Measurements from ENCODE around the gene NFYA. TPM values are rescaled to one million over a fixed set of nuclear protein-coding genes. Genes with fewer than 3 reads are reported as not detected.

NFYA gene
- total and polyA plus RNA-seq, 2 of the 4 experiments (the other 2 are of a cell fraction), result 10.9 to 28.5 TPM

GRCh38 chr6:41036186-41036585 is 36.6 kb upstream of the NFYA start:
- peaks cover 18% of the 10 kb centered on the region for H3K27me3 ChIP-seq (ENCODE audit: control insufficient read depth, insufficient read depth, low read length)
- ChIA-PET CTCF (no interaction called here), POLR2A (ENCODE audit: unreplicated experiment) (no interaction called here)
- no peak overlapping the region for H3K4me3 ChIP-seq (ENCODE audit: insufficient read depth, low read depth, low read length)
- H3K79me1 ChIP-seq (ENCODE audit: low read depth in 1 of 2, low read length in 2 of 2), result no peaks in the 10 kb centered on the region
- H3K4ac ChIP-seq (ENCODE audit: low read depth, low read length), result no peak overlapping the region
- no peak for TF ChIP-seq MXI1 (IDR thresholded peaks at IDR 0.05; ENCODE audit: borderline replicate concordance, low read depth, low read length)
- no peak for TF ChIP-seq MAZ (IDR thresholded peaks at IDR 0.05; ENCODE audit: borderline replicate concordance, low read depth, low read length)
- no peak for TF ChIP-seq CEBPB (IDR thresholded peaks at IDR 0.05; ENCODE audit: low read depth, low read length)
- no peak for TF ChIP-seq BHLHE40 (IDR thresholded peaks at IDR 0.05; ENCODE audit: low read depth, low read length)
- no peak for TF ChIP-seq RAD21 (IDR thresholded peaks at IDR 0.05; ENCODE audit: low read length)
- TF ChIP-seq NFE2L2 (IDR thresholded peaks at IDR 0.05; ENCODE audit: low read depth, low read length), result no peak
- H2AK5ac ChIP-seq (ENCODE audit: low read depth, low read length), result no peak overlapping the region
- BruUV-seq (replicated peaks), result no TSS peak
- dilution Hi-C loops (cut with HindIII; ENCODE audit: low sequenced_read_pairs, unreplicated experiment), result no loop called here
- no peak overlapping the region for H2AFZ ChIP-seq (replicated peaks; ENCODE audit: low read length, poor library complexity)
- no peak overlapping the region for H3K18ac ChIP-seq (ENCODE audit: low read depth, low read length)
- H3K9me1 ChIP-seq (ENCODE audit: insufficient read depth, low read length), result no peaks in the 10 kb centered on the region
- no peaks in the 10 kb centered on the region for H3K9me3 ChIP-seq (ENCODE audit: control insufficient read depth, insufficient read depth, low read length)
- DNase-seq (no peak), ATAC-seq (ENCODE audit: low read depth) (no peak)
- no peak overlapping the region for H4K8ac ChIP-seq (ENCODE audit: low read depth in 2 of 2, low read length in 2 of 2)
- H2BK120ac ChIP-seq (ENCODE audit: low read depth, low read length), result no peak overlapping the region
- H4K5ac ChIP-seq (ENCODE audit: low read depth, low read length), result no peak overlapping the region
- no peaks in the 10 kb centered on the region for H3K36me3 ChIP-seq (ENCODE audit: control insufficient read depth, insufficient read depth, low read length)
- H4K20me1 ChIP-seq (ENCODE audit: insufficient read depth, low read length), result no peaks in the 10 kb centered on the region
- intact Hi-C loops (cut with micrococcal nuclease), result no loop called here
- no peak overlapping the region for H2AK9ac ChIP-seq (replicated peaks; ENCODE audit: low read depth, low read length, poor library complexity)
- no peak overlapping the region for H4K91ac ChIP-seq (ENCODE audit: insufficient read depth, low read depth, low read length)
- H3K4me2 ChIP-seq (ENCODE audit: low read depth, low read length), result no peak overlapping the region
- in situ Hi-C loops (cut with MboI; ENCODE audit: low sequenced_read_pairs), result loop anchor here (25.0 kb wide), 2 partner anchors 1049 to 1674 kb away; no protein-coding TSS in a partner anchor
- no peak overlapping the region for H2BK15ac ChIP-seq (ENCODE audit: low read depth, low read length)
- H3K56ac ChIP-seq (ENCODE audit: extremely low read depth, insufficient read depth, low read length), result no peak overlapping the region
- H3K4me1 ChIP-seq (ENCODE audit: control insufficient read depth, insufficient read depth, low read length), result no peaks in the 10 kb centered on the region
- H2BK5ac ChIP-seq (ENCODE audit: low read depth, low read length, poor library complexity, severe bottlenecking), result no peak overlapping the region
- no peak overlapping the region for H3K9ac ChIP-seq (ENCODE audit: low read depth, low read length)
- H3K27ac ChIP-seq (ENCODE audit: insufficient read depth, low read length), result no peak overlapping the region
- no peak overlapping the region for H2BK20ac ChIP-seq (ENCODE audit: low read depth, low read length)
- H3K14ac ChIP-seq (replicated peaks; ENCODE audit: low read depth, low read length), result no peak overlapping the region
- no peak overlapping the region for H3K23ac ChIP-seq (ENCODE audit: low read depth, low read length)
- WGBS, 2 experiments (ENCODE audit: extremely low coverage in 2 of 2, insufficient read length in 1 of 2), result no CpG with 5 or more reads among the region's 3 CpGs

Data from IMR-90 (cell line).